Mesothelial cell of epicardium (in vitro differentiated cells): ENCODE measurements around the gene ZNF821. TPM values are rescaled to one million over a fixed set of nuclear protein-coding genes. Genes with fewer than 3 reads are reported as not detected.
A peak's percentile ranks its signal among the peaks of the same experiment; 100 is the strongest.
"Not testable (repeated sequence)": the region's sequence is repeated elsewhere in the genome, so short reads cannot be mapped to it uniquely, and the experiment has no call there.

Experiments used
- DNase-seq, 2 experiments: peaks; one replicate each; pipeline ENCODE4 v3.0.0; 2021; ENCODE audit warnings: low spot score in 2 of 2; ENCODE audit not compliant: unreplicated experiment in 2 of 2
- H3K27ac Mint-ChIP-seq: 2 replicates; pipeline ENCODE4 v1.8.0; 2021; ENCODE audit warnings: mixed read lengths
- H3K27me3 Mint-ChIP-seq: 2 replicates; pipeline ENCODE4 v1.8.0; 2021; ENCODE audit warnings: low read depth, mixed read lengths
- H3K36me3 Mint-ChIP-seq: 2 replicates; pipeline ENCODE4 v1.8.0; 2021; ENCODE audit warnings: mixed read lengths
- H3K4me1 Mint-ChIP-seq: 2 replicates; pipeline ENCODE4 v1.8.0; 2021; ENCODE audit warnings: mixed read lengths
- H3K4me3 Mint-ChIP-seq: 2 replicates; pipeline ENCODE4 v1.8.0; 2021; ENCODE audit warnings: mild to moderate bottlenecking, moderate library complexity, mixed read lengths
- H3K9me3 Mint-ChIP-seq: 2 replicates; pipeline ENCODE4 v1.8.0; 2021; ENCODE audit warnings: mixed read lengths
- CTCF ChIP-seq: fragments of 200-600 bp; sonication (generic); IDR thresholded peaks from one replicate; pipeline ENCODE4 v1.5.0; 2021; ENCODE audit warnings: antibody characterized with exemption; ENCODE audit not compliant: unreplicated experiment
- total RNA-seq: library from RNA; stranded (reverse); gene quantifications from 3 replicates; pipeline ENCODE4 v1.2.1, GENCODE V29; 2021

The ZNF821 gene
- total RNA-seq, 1 donor from 2014 or later: 28.8 TPM

GRCh38 chr16:71880176-71880575 is 3.8 kb downstream of the ZNF821 start:
- TF ChIP-seq CTCF: no peak
- H3K36me3 Mint-ChIP-seq: peaks cover 28% of the 10 kb centered on the region
- H3K9me3 Mint-ChIP-seq: no peaks in the 10 kb centered on the region
- H3K4me3 Mint-ChIP-seq: no peak overlapping the region
- H3K27ac Mint-ChIP-seq: no peak overlapping the region
- H3K27me3 Mint-ChIP-seq: no peaks in the 10 kb centered on the region
- no peak for DNase-seq
- peaks cover 16% of the 10 kb centered on the region for H3K4me1 Mint-ChIP-seq

- no peak for DNase-seq
- no peak for TF ChIP-seq CTCF
- peaks cover 10% of the 10 kb centered on the region for H3K4me1 Mint-ChIP-seq
- no peak overlapping the region for H3K4me3 Mint-ChIP-seq
- H3K27ac Mint-ChIP-seq: no peak overlapping the region
- no peaks in the 10 kb centered on the region for H3K9me3 Mint-ChIP-seq
- peaks cover 28% of the 10 kb centered on the region for H3K36me3 Mint-ChIP-seq
- H3K27me3 Mint-ChIP-seq: no peaks in the 10 kb centered on the region
Observed at GRCh38 chr16:71878911-71879310, 5.1 kb downstream of the ZNF821 start.

- Mint-ChIP-seq H3K4me1 (no peaks in the 10 kb centered on the region), H3K27ac (peak overlapping the region; percentile 47), H3K36me3 (peaks cover 26% of the 10 kb centered on the region), H3K27me3 (no peaks in the 10 kb centered on the region), H3K4me3 (no peak overlapping the region), H3K9me3 (no peaks in the 10 kb centered on the region)
- DNase-seq: no peak
- no peak for TF ChIP-seq CTCF
Observed at GRCh38 chr16:71873199-71873598, 10.8 kb downstream of the ZNF821 start.

- Mint-ChIP-seq H3K27me3 (no peaks in the 10 kb centered on the region), H3K27ac (no peak overlapping the region), H3K4me3 (no peak overlapping the region), H3K4me1 (no peaks in the 10 kb centered on the region), H3K36me3 (peaks cover 20% of the 10 kb centered on the region), H3K9me3 (no peaks in the 10 kb centered on the region)
- no peak for DNase-seq
- TF ChIP-seq CTCF: no peak
Observed at GRCh38 chr16:71870818-71871217, 13.2 kb downstream of the ZNF821 start.

GRCh38 chr16:71869089-71869488 is 14.9 kb downstream of the ZNF821 start:
- Mint-ChIP-seq H3K9me3 (no peaks in the 10 kb centered on the region), H3K4me1 (no peaks in the 10 kb centered on the region), H3K27me3 (no peaks in the 10 kb centered on the region), H3K4me3 (no peak overlapping the region), H3K36me3 (peaks cover 27% of the 10 kb centered on the region), H3K27ac (no peak overlapping the region)
- DNase-seq: no peak
- TF ChIP-seq CTCF: no peak

- H3K27ac Mint-ChIP-seq: no peak overlapping the region
- no peak for TF ChIP-seq CTCF
- no peak overlapping the region for H3K4me3 Mint-ChIP-seq
Observed at GRCh38 chr16:71867939-71868338, 16.0 kb downstream of the ZNF821 start.

GRCh38 chr16:71867175-71867574 is 16.8 kb downstream of the ZNF821 start:
- not testable (repeated sequence) for H3K4me1 Mint-ChIP-seq, H3K9me3 Mint-ChIP-seq, H3K27me3 Mint-ChIP-seq, H3K4me3 Mint-ChIP-seq, H3K27ac Mint-ChIP-seq, DNase-seq
- H3K36me3 Mint-ChIP-seq: peaks cover 31% of the 10 kb centered on the region

More at GRCh38 chr16:71867939-71868338, 16.0 kb downstream of the ZNF821 start:
- no peaks in the 10 kb centered on the region for H3K4me1 Mint-ChIP-seq
- peaks cover 31% of the 10 kb centered on the region for H3K36me3 Mint-ChIP-seq
- DNase-seq: no peak
- no peaks in the 10 kb centered on the region for H3K27me3 Mint-ChIP-seq
- H3K9me3 Mint-ChIP-seq: no peaks in the 10 kb centered on the region
